OCI-LY1 (cell line): Measurements from ENCODE around the gene WWOX.

Experiments
- EZH2 ChIP-seq: fragments of 200-600 bp; sonication (generic), shearing (Covaris generic); IDR thresholded peaks from 2 replicates; pipeline ENCODE4 v1.8.0; 2017; ENCODE audit warnings: borderline replicate concordance, mixed run types, mild to moderate bottlenecking, antibody characterized with exemption, low read length, moderate library complexity, mixed read lengths
- TF ChIP-seq, protein P1 (sequence below): fragments of 200-600 bp; sonication (generic), shearing (Covaris generic); IDR thresholded peaks from 2 replicates; pipeline ENCODE4 v1.5.1; 2017; ENCODE audit warnings: mild to moderate bottlenecking, antibody characterized with exemption, low read length, moderate library complexity, mixed read lengths

DNA sequence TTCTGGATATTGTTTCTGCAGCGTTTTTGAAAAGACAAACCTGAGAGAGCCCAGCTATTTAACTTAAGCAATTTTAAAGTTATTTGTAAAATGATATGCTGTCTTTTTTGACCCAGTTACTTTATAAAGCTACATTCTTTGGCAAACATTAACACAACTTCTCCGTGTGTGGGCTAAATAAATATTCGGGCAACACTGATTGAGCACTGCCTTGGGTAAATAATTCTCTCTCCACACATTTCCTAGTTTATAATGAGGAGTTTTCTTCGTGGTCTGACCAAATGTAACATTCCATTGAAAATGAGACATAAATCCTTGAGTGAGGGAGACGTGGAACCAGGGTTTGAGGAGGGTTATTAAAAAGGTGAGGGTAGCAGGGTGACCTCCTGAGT is 142.8 kb downstream of the WWOX start:
- TF ChIP-seq, protein P1, sequence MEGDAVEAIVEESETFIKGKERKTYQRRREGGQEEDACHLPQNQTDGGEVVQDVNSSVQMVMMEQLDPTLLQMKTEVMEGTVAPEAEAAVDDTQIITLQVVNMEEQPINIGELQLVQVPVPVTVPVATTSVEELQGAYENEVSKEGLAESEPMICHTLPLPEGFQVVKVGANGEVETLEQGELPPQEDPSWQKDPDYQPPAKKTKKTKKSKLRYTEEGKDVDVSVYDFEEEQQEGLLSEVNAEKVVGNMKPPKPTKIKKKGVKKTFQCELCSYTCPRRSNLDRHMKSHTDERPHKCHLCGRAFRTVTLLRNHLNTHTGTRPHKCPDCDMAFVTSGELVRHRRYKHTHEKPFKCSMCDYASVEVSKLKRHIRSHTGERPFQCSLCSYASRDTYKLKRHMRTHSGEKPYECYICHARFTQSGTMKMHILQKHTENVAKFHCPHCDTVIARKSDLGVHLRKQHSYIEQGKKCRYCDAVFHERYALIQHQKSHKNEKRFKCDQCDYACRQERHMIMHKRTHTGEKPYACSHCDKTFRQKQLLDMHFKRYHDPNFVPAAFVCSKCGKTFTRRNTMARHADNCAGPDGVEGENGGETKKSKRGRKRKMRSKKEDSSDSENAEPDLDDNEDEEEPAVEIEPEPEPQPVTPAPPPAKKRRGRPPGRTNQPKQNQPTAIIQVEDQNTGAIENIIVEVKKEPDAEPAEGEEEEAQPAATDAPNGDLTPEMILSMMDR = no peak
- no peak for TF ChIP-seq EZH2
